Measurements from ENCODE around the gene STARD13. TPM values are rescaled to one million over a fixed set of nuclear protein-coding genes. Genes with fewer than 3 reads are reported as not detected.

Gene STARD13
- total RNA-seq, 1 donor: 28.2 TPM

DNA sequence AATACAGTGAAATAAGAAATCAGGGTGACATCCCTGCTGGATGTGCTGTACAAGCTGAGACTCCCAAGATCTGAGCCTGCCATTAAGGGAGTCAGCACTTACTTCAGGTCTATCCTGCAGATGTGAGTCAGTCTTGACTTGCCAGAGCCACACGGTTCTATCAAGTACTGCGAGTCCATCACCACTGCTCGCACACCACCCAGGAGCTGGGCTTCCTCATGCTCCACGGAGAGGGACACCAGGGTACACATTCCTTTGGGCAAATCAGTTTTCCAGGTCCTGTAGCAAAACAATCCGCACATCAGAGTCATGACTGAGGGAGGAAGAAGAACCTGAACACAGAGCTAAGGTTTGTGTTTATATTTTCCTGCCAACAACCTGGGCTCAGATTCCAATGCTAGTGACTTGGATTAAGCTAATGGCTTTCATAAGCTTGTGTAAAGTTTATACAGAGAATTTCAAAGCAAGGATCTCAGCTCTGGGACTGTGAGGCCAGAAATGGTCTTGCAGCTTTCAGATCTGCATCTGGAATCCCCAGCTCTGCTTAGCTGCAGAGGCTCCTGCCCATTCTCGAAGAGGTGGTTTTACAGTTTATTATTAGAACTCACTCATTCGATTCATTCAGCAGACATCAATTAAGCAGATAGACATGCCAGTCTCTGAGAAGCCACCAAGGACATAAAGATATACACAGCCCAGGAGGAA, 178.7 kb downstream of the STARD13 start:
- Histone ChIP-seq H3K4me3 (ENCODE audit: insufficient read depth, low read length) (no peak overlapping the region), H3K9me3 (ENCODE audit: low read depth, low read length) (no peaks in the 10 kb centered on the region), H3K79me2 (ENCODE audit: insufficient read depth, low read length) (peaks cover 5% of the 10 kb centered on the region), H3K27ac (ENCODE audit: low read depth, low read length) (no peak overlapping the region), H3K27me3 (ENCODE audit: insufficient read depth, low read length) (no peaks in the 10 kb centered on the region), H3K36me3 (ENCODE audit: insufficient read depth, low read length) (peaks cover 77% of the 10 kb centered on the region), H3K4me1 (ENCODE audit: insufficient read depth, low read length) (peaks cover 38% of the 10 kb centered on the region), H2AFZ (ENCODE audit: low read length) (no peak overlapping the region), H4K20me1 (ENCODE audit: insufficient read depth, low read length) (peaks cover 8% of the 10 kb centered on the region), H3K4me2 (ENCODE audit: insufficient read depth, low read length) (no peak overlapping the region)
- TF ChIP-seq, protein P1, sequence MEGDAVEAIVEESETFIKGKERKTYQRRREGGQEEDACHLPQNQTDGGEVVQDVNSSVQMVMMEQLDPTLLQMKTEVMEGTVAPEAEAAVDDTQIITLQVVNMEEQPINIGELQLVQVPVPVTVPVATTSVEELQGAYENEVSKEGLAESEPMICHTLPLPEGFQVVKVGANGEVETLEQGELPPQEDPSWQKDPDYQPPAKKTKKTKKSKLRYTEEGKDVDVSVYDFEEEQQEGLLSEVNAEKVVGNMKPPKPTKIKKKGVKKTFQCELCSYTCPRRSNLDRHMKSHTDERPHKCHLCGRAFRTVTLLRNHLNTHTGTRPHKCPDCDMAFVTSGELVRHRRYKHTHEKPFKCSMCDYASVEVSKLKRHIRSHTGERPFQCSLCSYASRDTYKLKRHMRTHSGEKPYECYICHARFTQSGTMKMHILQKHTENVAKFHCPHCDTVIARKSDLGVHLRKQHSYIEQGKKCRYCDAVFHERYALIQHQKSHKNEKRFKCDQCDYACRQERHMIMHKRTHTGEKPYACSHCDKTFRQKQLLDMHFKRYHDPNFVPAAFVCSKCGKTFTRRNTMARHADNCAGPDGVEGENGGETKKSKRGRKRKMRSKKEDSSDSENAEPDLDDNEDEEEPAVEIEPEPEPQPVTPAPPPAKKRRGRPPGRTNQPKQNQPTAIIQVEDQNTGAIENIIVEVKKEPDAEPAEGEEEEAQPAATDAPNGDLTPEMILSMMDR (IDR thresholded peaks at IDR 0.05; ENCODE audit: extremely low read depth, low read depth, low read length): no peak
- DNase-seq (ENCODE audit: insufficient read length, low spot score, missing footprints): no peak

DNA sequence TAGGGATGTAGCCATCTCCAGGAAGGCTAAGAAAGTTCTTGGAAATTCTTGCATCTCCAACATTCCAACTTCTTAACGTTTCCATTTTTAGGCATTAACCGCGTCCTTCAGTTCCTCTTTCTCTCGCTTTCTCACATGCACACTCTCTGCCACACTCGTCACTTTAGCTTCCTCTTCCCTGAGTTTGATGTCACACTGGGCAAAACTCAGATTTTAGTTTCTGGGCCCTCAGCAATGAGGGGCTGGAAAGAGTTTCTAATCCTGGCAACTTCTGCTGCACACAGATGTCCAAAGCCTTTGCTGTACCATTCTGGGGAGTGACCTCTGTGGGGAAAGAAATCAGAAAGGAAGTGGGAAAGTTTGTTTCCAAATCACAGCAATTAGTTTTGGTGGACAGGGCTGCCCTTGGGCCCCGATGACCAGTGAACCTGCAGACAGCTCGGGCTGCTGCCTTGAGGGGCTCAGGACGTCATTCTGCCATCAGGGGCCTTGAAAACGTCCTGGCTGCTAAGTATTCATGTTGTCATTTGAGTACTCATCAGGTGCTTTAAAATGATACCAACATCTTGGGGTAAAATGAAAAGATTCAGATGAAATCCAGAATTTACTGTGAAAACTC, 180.1 kb downstream of the STARD13 start:
- no peak overlapping the region for H2AFZ ChIP-seq (ENCODE audit: low read length)

DNA sequence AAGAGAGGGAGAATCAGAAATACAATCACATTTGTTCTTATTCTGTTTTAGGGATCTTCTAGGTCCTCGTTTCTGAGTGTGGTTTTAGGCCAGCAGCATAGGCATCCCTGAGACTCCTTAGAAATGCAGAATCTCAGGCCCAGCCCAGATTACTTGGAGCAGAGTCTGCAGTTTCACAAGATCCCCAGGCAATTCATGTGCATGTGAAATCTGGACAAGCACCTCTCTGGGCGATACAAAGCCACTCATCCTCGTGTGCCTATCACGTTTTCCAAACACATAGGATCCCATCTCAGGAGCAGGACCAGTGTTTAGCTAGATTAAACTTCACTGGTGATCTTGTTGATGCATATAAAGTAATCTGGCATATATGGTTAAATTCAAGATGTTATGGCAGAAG, 182.1 kb downstream of the STARD13 start:
- Histone ChIP-seq H3K4me2 (ENCODE audit: insufficient read depth, low read length) (no peak overlapping the region), H2AFZ (ENCODE audit: low read length) (no peak overlapping the region), H3K36me3 (ENCODE audit: insufficient read depth, low read length) (peaks cover 54% of the 10 kb centered on the region), H3K4me3 (ENCODE audit: insufficient read depth, low read length) (no peak overlapping the region), H3K79me2 (ENCODE audit: insufficient read depth, low read length) (peaks cover 2% of the 10 kb centered on the region), H3K9me3 (ENCODE audit: low read depth, low read length) (peaks cover 3% of the 10 kb centered on the region), H3K27ac (ENCODE audit: low read depth, low read length) (no peak overlapping the region), H4K20me1 (ENCODE audit: insufficient read depth, low read length) (peaks cover 8% of the 10 kb centered on the region), H3K4me1 (ENCODE audit: insufficient read depth, low read length) (peaks cover 4% of the 10 kb centered on the region), H3K27me3 (ENCODE audit: insufficient read depth, low read length) (no peaks in the 10 kb centered on the region)
- DNase-seq (ENCODE audit: insufficient read length, low spot score, missing footprints): no peak
- TF ChIP-seq, protein P1 (IDR thresholded peaks at IDR 0.05; ENCODE audit: extremely low read depth, low read depth, low read length): no peak

More for the DNA sequence above, 180.1 kb downstream of the STARD13 start:
- H3K27me3 ChIP-seq (ENCODE audit: insufficient read depth, low read length): no peaks in the 10 kb centered on the region
- DNase-seq (ENCODE audit: insufficient read length, low spot score, missing footprints): no peak
- no peak overlapping the region for H3K27ac ChIP-seq (ENCODE audit: low read depth, low read length)
- H4K20me1 ChIP-seq (ENCODE audit: insufficient read depth, low read length): peaks cover 8% of the 10 kb centered on the region
- H3K4me3 ChIP-seq (ENCODE audit: insufficient read depth, low read length): no peak overlapping the region
- no peaks in the 10 kb centered on the region for H3K9me3 ChIP-seq (ENCODE audit: low read depth, low read length)
- peaks cover 25% of the 10 kb centered on the region for H3K4me1 ChIP-seq (ENCODE audit: insufficient read depth, low read length)
- peaks cover 5% of the 10 kb centered on the region for H3K79me2 ChIP-seq (ENCODE audit: insufficient read depth, low read length)
- TF ChIP-seq, protein P1 (IDR thresholded peaks at IDR 0.05; ENCODE audit: extremely low read depth, low read depth, low read length): no peak
- peaks cover 72% of the 10 kb centered on the region for H3K36me3 ChIP-seq (ENCODE audit: insufficient read depth, low read length)
- no peak overlapping the region for H3K4me2 ChIP-seq (ENCODE audit: insufficient read depth, low read length)

DNA sequence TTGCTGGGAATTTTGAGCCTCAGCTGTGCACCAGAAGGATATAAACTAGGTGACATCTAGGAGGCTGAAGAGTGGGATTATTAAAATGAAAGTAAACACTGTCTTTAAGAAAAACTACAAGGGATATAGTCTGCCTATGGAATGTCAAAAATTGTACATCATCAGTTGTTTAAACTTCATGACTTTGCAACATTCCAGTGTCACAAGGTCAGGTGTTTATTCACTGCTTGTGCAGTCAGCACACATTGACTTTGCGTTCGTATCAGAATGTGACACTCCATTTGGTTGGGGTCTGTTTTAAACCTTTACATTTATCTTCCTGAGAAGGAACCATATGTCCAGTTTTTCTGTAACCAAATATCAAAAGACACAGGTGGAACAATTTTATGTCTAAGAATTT, 183.7 kb downstream of the STARD13 start:
- DNase-seq (ENCODE audit: insufficient read length, low spot score, missing footprints): no peak
- no peak overlapping the region for H2AFZ ChIP-seq (ENCODE audit: low read length)
- no peaks in the 10 kb centered on the region for H3K27me3 ChIP-seq (ENCODE audit: insufficient read depth, low read length)
- H4K20me1 ChIP-seq (ENCODE audit: insufficient read depth, low read length): peaks cover 2% of the 10 kb centered on the region
- TF ChIP-seq, protein P1 (IDR thresholded peaks at IDR 0.05; ENCODE audit: extremely low read depth, low read depth, low read length): no peak
- H3K4me1 ChIP-seq (ENCODE audit: insufficient read depth, low read length): no peaks in the 10 kb centered on the region
- peaks cover 38% of the 10 kb centered on the region for H3K36me3 ChIP-seq (ENCODE audit: insufficient read depth, low read length)
- no peak overlapping the region for H3K4me2 ChIP-seq (ENCODE audit: insufficient read depth, low read length)
- H3K79me2 ChIP-seq (ENCODE audit: insufficient read depth, low read length): no peaks in the 10 kb centered on the region
- peaks cover 7% of the 10 kb centered on the region for H3K9me3 ChIP-seq (ENCODE audit: low read depth, low read length)
- no peak overlapping the region for H3K4me3 ChIP-seq (ENCODE audit: insufficient read depth, low read length)
- no peak overlapping the region for H3K27ac ChIP-seq (ENCODE audit: low read depth, low read length)
